NCI-H446 (cell line): ENCODE measurements around the gene OR1G1.
"Not testable (repeated sequence)": the region's sequence is repeated elsewhere in the genome, so short reads cannot be mapped to it uniquely, and the experiment has no call there.

Experiments used
- DNase-seq, 2 experiments: peaks; one replicate each; lab custom pipeline; 2025; lab: John Stamatoyannopoulos, UW

The OR1G1 gene

DNA sequence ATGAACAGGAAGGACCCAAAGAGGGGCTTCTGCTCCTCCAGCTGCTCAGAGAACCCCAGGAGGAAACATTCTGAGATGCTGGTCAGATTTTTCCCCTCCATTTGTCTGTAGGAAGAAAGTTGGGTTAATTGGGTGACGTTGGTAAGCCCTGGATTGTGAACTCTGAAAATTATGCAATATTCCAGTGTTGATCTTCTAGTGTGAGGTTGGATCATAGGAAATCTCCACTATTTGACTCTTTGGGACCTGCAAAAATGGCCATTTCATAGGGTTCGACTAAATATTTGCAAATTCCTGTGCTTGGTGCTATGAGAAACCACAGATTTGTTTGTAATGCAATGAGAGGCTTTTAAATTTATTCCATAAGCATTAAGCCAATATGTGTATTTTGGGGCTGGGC lies at the start of gene OR1G1:
TSS of gene OR1G1 (minus strand) at position 101 of the 400 bp plus-strand sequence. CDS start at position 101, 0 bp downstream.
- no peak for DNase-seq

DNA sequence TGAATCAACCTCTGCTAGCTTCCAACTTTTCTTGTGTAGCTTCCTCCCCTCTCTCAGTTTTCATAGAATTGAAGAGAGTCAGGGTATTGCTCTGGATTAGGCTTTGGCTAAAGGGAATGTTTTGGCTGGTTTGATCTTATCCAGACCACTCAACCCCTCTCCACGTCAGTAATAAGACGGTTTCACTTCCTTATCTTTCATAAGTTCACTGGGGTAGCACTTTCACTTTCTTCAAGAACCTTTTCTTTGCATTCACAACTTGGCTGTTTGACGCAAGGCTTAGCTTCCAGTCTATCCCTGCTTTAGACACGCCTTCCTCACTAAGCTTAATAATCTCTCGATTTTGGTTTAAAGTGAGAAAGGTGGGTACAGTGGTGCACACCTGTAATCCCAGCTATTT lies 40.2 kb upstream of the OR1G1 start:
- DNase-seq: no peak

DNA sequence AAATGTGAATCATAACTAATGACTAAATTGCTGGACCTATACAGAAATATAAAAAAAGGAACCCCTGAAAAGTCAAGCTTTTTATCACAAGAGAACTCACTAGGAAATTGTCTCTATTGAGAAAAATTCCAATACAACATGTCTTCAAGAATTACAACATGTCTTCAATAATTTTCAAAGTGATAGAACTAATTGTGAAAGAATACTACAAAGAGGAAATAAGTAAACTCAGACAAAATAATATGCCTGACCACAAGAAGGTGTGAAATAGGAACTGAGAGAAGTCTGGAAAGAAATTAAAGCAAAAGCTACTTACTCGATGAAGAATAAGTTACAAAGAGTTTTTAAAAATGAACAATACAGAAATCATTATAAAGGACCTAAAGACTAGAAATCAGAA lies 29.9 kb upstream of the OR1G1 start:
- no peak for DNase-seq

DNA sequence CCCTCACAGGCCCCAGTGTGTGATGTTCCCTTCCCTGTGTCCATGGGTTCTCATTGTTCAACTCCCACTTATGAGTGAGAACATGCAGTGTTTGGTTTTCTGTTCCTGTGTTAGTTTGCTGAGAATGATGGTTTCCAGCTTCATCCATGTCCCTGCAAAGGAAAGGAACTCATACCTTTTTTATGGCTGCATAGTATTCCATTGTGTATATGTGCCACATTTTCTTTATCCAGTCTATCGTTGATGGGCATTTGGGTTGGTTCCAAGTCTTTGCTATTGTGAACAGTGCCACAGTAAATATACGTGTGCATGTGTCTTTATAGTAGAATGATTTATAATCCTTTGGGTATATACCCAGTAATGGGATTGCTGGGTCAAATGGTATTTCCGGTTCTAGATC lies 10.1 kb upstream of the OR1G1 start:
- not testable (repeated sequence) for DNase-seq

DNA sequence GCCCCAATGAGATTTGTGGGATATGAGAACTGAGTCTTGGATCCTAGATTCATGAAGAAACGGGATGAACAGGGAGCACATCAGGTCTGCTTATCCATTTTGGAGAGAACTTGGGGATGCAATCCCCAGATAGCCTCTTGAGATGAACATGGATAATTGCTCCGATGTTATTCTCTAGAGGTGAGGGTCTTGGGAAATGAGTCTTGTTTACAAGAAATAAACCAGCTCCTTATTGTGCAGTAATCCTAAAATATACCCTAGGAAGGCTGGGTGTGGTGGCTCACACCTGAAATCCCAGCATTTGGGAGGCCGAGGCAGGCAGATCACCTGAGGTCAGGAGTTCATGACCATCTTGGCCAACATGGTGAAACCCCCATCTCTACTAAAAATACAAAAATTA lies 23.0 kb downstream of the OR1G1 start, which contains the start of gene OR1D2:
TSS of gene OR1D2 (minus strand) at position 101 of the 400 bp plus-strand sequence. CDS start 11,426 bp downstream, outside the sequence.
- no peak for DNase-seq
